A549 (cell line): ENCODE data around the gene GLP2R. TPM values are rescaled to one million over a fixed set of nuclear protein-coding genes. Genes with fewer than 3 reads are reported as not detected.

Source experiments
- ATAC-seq, 2 experiments: fragments of 200-7000 bp in 1 of 2; fragments of >200 bp in 1 of 2; cut with Nextera tagmentation in 1 of 2; cut with Tn5 transposase in 1 of 2; 3 replicates each; pipeline versions ENCODE4 v1.8.0 to v1.9.1; 2018 to 2020; ENCODE audit warnings: mild to moderate bottlenecking in 1 of 2, moderate library complexity in 1 of 2
- CTCF ChIA-PET: fragments of 300-600 bp; sonication (Branson Sonifier 250); formaldehyde crosslinking; extraction: SDS; loops from one replicate; lab custom pipeline; 2021; ENCODE audit warnings: antibody characterized with exemption, inconsistent platforms; lab: Yijun Ruan, JAX
- POLR2A ChIA-PET: fragments of 350-600 bp; formaldehyde crosslinking; extraction: SDS; loops from one replicate; lab custom pipeline; 2021; ENCODE audit warnings: antibody characterized with exemption, inconsistent platforms; lab: Yijun Ruan, JAX
- DNase-seq, 2 experiments: peaks; one replicate each; pipeline versions ENCODE4 v3.0.0 to v3.0.0-alpha.2; 2011 to 2016; ENCODE audit warnings: low read depth in 1 of 2, low spot score in 1 of 2
- FAIRE-seq: peaks from 2 replicates; lab custom pipeline; 2011; peaks lifted over from hg19 to GRCh38; lab: Jason Lieb, UNC
- H3K27ac ChIP-seq, 2 experiments: fragments of >200 bp; sonication (Bioruptor Twin); formaldehyde crosslinking; 3 replicates each; pipeline ENCODE4 v1.5.1; 2016 to 2017
- H3K4me1 ChIP-seq: fragments of >200 bp; sonication (Bioruptor Twin); formaldehyde crosslinking; 3 replicates; pipeline ENCODE4 v1.6.1; 2016
- H3K4me2 ChIP-seq: fragments of >200 bp; sonication (Bioruptor Twin); formaldehyde crosslinking; 3 replicates; pipeline ENCODE4 v1.6.1; 2016
- H3K4me3 ChIP-seq: fragments of >200 bp; sonication (Bioruptor Twin); formaldehyde crosslinking; 3 replicates; pipeline ENCODE4 v1.5.1; 2016
- H3K9me3 ChIP-seq: fragments of >200 bp; sonication (Bioruptor Twin); formaldehyde crosslinking; 3 replicates; pipeline ENCODE4 v1.6.1; 2016
- BHLHE40 ChIP-seq: IDR thresholded peaks from 2 replicates; pipeline ENCODE4 v1.6.1; 2012; ENCODE audit warnings: low read depth, low read length, inconsistent platforms
- CBX2 ChIP-seq: fragments of 200-600 bp; sonication (generic); IDR thresholded peaks from 2 replicates; pipeline ENCODE4 v1.6.1; 2016; ENCODE audit warnings: low read depth, mild to moderate bottlenecking, borderline replicate concordance
- CHD4 ChIP-seq: fragments of 200-600 bp; sonication (generic); IDR thresholded peaks from 2 replicates; pipeline ENCODE4 v1.6.1; 2016; ENCODE audit warnings: antibody characterized with exemption, mild to moderate bottlenecking, borderline replicate concordance
- ELK1 ChIP-seq: fragments of 150-350 bp; IDR thresholded peaks from 2 replicates; pipeline ENCODE4 v1.6.1; 2014; ENCODE audit warnings: low read depth, mild to moderate bottlenecking, low read length
- EP300 ChIP-seq, 2 experiments: fragments of >200 bp; sonication (Bioruptor Twin); formaldehyde crosslinking; IDR thresholded peaks; 2 replicates in 1 of 2; 3 replicates in 1 of 2; pipeline ENCODE4 v1.6.1; 2016 to 2017
- GATA3 ChIP-seq: IDR thresholded peaks from 2 replicates; pipeline ENCODE4 v1.6.1; 2012; ENCODE audit warnings: borderline replicate concordance
- HDAC2 ChIP-seq: fragments of 200-600 bp; sonication (generic); IDR thresholded peaks from 2 replicates; pipeline ENCODE4 v1.6.1; 2016
- HES2 ChIP-seq: fragments of >200 bp; sonication (Bioruptor Twin); formaldehyde crosslinking; IDR thresholded peaks from 2 replicates; pipeline ENCODE4 v1.6.1; 2016
- HEYL ChIP-seq: fragments of 250-450 bp; sonication (Bioruptor Pico); IDR thresholded peaks from 2 replicates; pipeline ENCODE4 v1.8.0; 2021; ENCODE audit warnings: mild to moderate bottlenecking, moderate library complexity
- JUNB ChIP-seq: fragments of >200 bp; sonication (Bioruptor Twin); formaldehyde crosslinking; IDR thresholded peaks from 2 replicates; pipeline ENCODE4 v1.6.1; 2016
- KDM1A ChIP-seq: fragments of 200-600 bp; sonication (generic); IDR thresholded peaks from 2 replicates; pipeline ENCODE4 v1.6.1; 2016; ENCODE audit warnings: low read depth, mild to moderate bottlenecking
- MYC ChIP-seq: IDR thresholded peaks from 2 replicates; pipeline ENCODE4 v1.6.1; 2012; ENCODE audit warnings: mild to moderate bottlenecking, inconsistent platforms, low read length, improper control_type of control experiment, borderline replicate concordance
- NPAS2 ChIP-seq: fragments of 250-450 bp; sonication (Bioruptor Pico); IDR thresholded peaks from 2 replicates; pipeline ENCODE4 v1.8.0; 2022; ENCODE audit warnings: mild to moderate bottlenecking, moderate library complexity, borderline replicate concordance
- PBX3 ChIP-seq: IDR thresholded peaks from 2 replicates; pipeline ENCODE4 v1.6.1; 2012
- RARB ChIP-seq: fragments of 250-450 bp; sonication (Bioruptor Pico); IDR thresholded peaks from 2 replicates; pipeline ENCODE4 v1.8.0; 2021; ENCODE audit warnings: mild to moderate bottlenecking, moderate library complexity
- SMC3 ChIP-seq: fragments of >200 bp; sonication (Bioruptor Twin); formaldehyde crosslinking; IDR thresholded peaks from 3 replicates; pipeline ENCODE4 v1.6.1; 2018; ENCODE audit warnings: inconsistent platforms
- ZFP36 ChIP-seq: fragments of 450-650 bp; IDR thresholded peaks from 2 replicates; pipeline ENCODE4 v1.6.1; 2014; ENCODE audit warnings: borderline replicate concordance; ENCODE audit not compliant: partially characterized antibody
- ZSCAN20 ChIP-seq: fragments of 250-450 bp; sonication (Bioruptor Pico); IDR thresholded peaks from 2 replicates; pipeline ENCODE4 v1.8.0; 2022; ENCODE audit warnings: mild to moderate bottlenecking, moderate library complexity
- WGBS: methylation state at CpG from one replicate; pipeline ENCODE4 v1.1.6; 2017; ENCODE audit errors: missing lambda C conversion rate; 5-methylcytosine and 5-hydroxymethylcytosine counted together
- polyA plus RNA-seq, 4 experiments: library from polyadenylated mRNA; depleted of rRNA in 3 of 4; stranded (reverse); fragments of >200 nt; fragmentation: RNase III in 1 of 4; extraction: RNeasy Plus Mini Kit Qiagen cat#74134 plus additional on column Dnase treatment in 1 of 4; gene quantifications; 2 replicates in 3 of 4; 3 replicates in 1 of 4; pipeline ENCODE4 v1.2.3, GENCODE V29; 2011 to 2017

The GLP2R gene
- polyA plus RNA-seq, 2 of the 4 experiments (the other 2 are of a cell fraction): 27.9 to 48.7 TPM

- no peaks in the 10 kb centered on the region for H3K9me3 ChIP-seq
- H3K4me3 ChIP-seq: no peak overlapping the region
- POLR2A ChIA-PET: no interaction called here
- DNase-seq (peak in 1 of 2 experiments; percentile 57), ATAC-seq (peak; percentile 39 to 73; a peak in 3 of 6 replicates), FAIRE-seq (no peak)
- CTCF ChIA-PET: interaction anchor here (0.7 to 2.2 kb wide), 8 partner anchors 9 to 175 kb away, joined by 3 to 8 read pairs (median 4); no protein-coding TSS in a partner anchor
- H3K4me2 ChIP-seq: peak overlapping the region; percentile 17; the same call in 1 of the 3 replicates
- H3K4me1 ChIP-seq: peaks cover 20% of the 10 kb centered on the region
- H3K27ac ChIP-seq: peak overlapping the region; percentile 21 to 68; a peak in 5 of 6 replicates
- 57% methylated on average over 12 of the region's 12 CpGs for WGBS
- no peak for TF ChIP-seq MYC
- TF ChIP-seq BHLHE40: no peak
- TF ChIP-seq ZSCAN20 (CRISPR knock-in tag): no peak
Measured at GRCh38 chr17:9907883-9908648, 82.3 kb downstream of the GLP2R start.

GRCh38 chr17:9908649-9909042, 82.9 kb downstream of the GLP2R start:
- H3K4me1 ChIP-seq: peaks cover 20% of the 10 kb centered on the region
- ChIA-PET CTCF (interaction anchor here (0.7 to 2.2 kb wide), 6 partner anchors 10 to 175 kb away, joined by 3 to 8 read pairs (median 4); no protein-coding TSS in a partner anchor), POLR2A (no interaction called here)
- H3K9me3 ChIP-seq: no peaks in the 10 kb centered on the region
- no peak for ATAC-seq
- TF ChIP-seq GATA3: 0 out of 2 replicates have a peak, but pooled peaks have one; percentile 10
- TF ChIP-seq HEYL: no peak
- H3K27ac ChIP-seq: peak overlapping the region in 1 of 2 experiments; percentile 68; a peak in 2 of 6 replicates
- FAIRE-seq: no peak
- no peak for DNase-seq
- WGBS: 81% methylated on average over 7 of the region's 7 CpGs
- no peak overlapping the region for H3K4me3 ChIP-seq
- no peak overlapping the region for H3K4me2 ChIP-seq

GRCh38 chr17:9911089-9911488, 85.4 kb downstream of the GLP2R start:
- H3K9me3 ChIP-seq: no peaks in the 10 kb centered on the region
- H3K4me2 ChIP-seq: no peak overlapping the region
- ATAC-seq (no peak), FAIRE-seq (no peak), DNase-seq (no peak)
- no peak overlapping the region for H3K4me3 ChIP-seq
- ChIA-PET POLR2A (no interaction called here), CTCF (interaction anchor here (10.4 kb wide), 1 partner anchor 17 kb away, joined by 128 read pairs; no protein-coding TSS in a partner anchor)
- 81% methylated on average over 12 of the region's 12 CpGs for WGBS
- peaks cover 20% of the 10 kb centered on the region for H3K4me1 ChIP-seq
- no peak for TF ChIP-seq CBX2
- H3K27ac ChIP-seq: peak overlapping the region in 1 of 2 experiments; percentile 55; a peak in 3 of 6 replicates

- no peak overlapping the region for H3K4me2 ChIP-seq
- peak overlapping the region in 1 of 2 experiments; percentile 55; a peak in 2 of 6 replicates for H3K27ac ChIP-seq
- ATAC-seq: no peak
- POLR2A ChIA-PET: no interaction called here
- H3K4me3 ChIP-seq: no peak overlapping the region
- H3K9me3 ChIP-seq: no peaks in the 10 kb centered on the region
- TF ChIP-seq RARB (CRISPR knock-in tag): no peak
- TF ChIP-seq ZFP36: no peak
- TF ChIP-seq, all 56 proteins: peak for 0
- H3K4me1 ChIP-seq: peaks cover 20% of the 10 kb centered on the region
- WGBS: 72% methylated on average over 18 of the region's 18 CpGs
- DNase-seq (no peak), FAIRE-seq (no peak)
- CTCF ChIA-PET: interaction anchor here (0.6 to 10.4 kb wide), 9 partner anchors 9 to 706 kb away, joined by 3 to 128 read pairs (median 4); no protein-coding TSS in a partner anchor
Measured at GRCh38 chr17:9912121-9913099, 86.7 kb downstream of the GLP2R start.

- 0 out of 6 replicates have a peak overlapping the region, but pooled peaks of 1 of the 2 experiments have one; percentile 17 for H3K27ac ChIP-seq
- ChIA-PET CTCF (interaction anchor here (1.1 to 10.4 kb wide), 5 partner anchors 14 to 185 kb away, joined by 3 to 128 read pairs (median 4); no protein-coding TSS in a partner anchor), POLR2A (no interaction called here)
- ATAC-seq (no peak), FAIRE-seq (no peak), DNase-seq (no peak)
- 74% methylated on average over 5 of the region's 5 CpGs for WGBS
- H3K4me2 ChIP-seq: no peak overlapping the region
- H3K4me3 ChIP-seq: no peak overlapping the region
- H3K9me3 ChIP-seq: no peaks in the 10 kb centered on the region
- H3K4me1 ChIP-seq: peaks cover 9% of the 10 kb centered on the region; the same call in 2 of the 3 replicates
- TF ChIP-seq PBX3: no peak
- no peak for TF ChIP-seq HDAC2
- no peak for TF ChIP-seq NPAS2 (CRISPR knock-in tag)
- TF ChIP-seq JUNB: no peak
- no peak for TF ChIP-seq MYC
- no peak for TF ChIP-seq ELK1
- TF ChIP-seq KDM1A: no peak
- TF ChIP-seq EP300 (IDR thresholded peaks at IDR 0.05): no peak
- no peak for TF ChIP-seq CHD4
- no peak for TF ChIP-seq GATA3
- TF ChIP-seq ZSCAN20 (CRISPR knock-in tag): no peak
- no peak for TF ChIP-seq SMC3
- TF ChIP-seq HES2: no peak
Measured at GRCh38 chr17:9913476-9913875, 87.8 kb downstream of the GLP2R start.
